Stomach (tissue), 4 donors: ENCODE results near the gene WDR70.
"Not testable (repeated sequence)": the region's sequence is repeated elsewhere in the genome, so short reads cannot be mapped to it uniquely, and the experiment has no call there.

Experiments
- EP300 ChIP-seq: sonication (generic); formaldehyde crosslinking; IDR thresholded peaks from one replicate; pipeline ENCODE4 v1.6.1; 2017; ENCODE audit warnings: antibody characterized with exemption
- POLR2A ChIP-seq, 4 donors: fragments of 450-650 bp; IDR thresholded peaks; one replicate each; pipeline ENCODE4 v1.6.1; 2016; ENCODE audit warnings: antibody characterized with exemption in 4 of 4, control low read depth in 2 of 4, mild to moderate bottlenecking in 1 of 4, moderate library complexity in 1 of 4
- POLR2AphosphoS5 ChIP-seq, 3 donors: sonication (generic); formaldehyde crosslinking; IDR thresholded peaks; one replicate each; pipeline ENCODE4 v1.6.1; 2016; ENCODE audit warnings: antibody characterized with exemption in 3 of 3
- TF ChIP-seq, protein P1 (sequence below), 7 experiments: fragments of 450-650 bp in 4 of 7; fragments of 200-600 bp in 3 of 7; sonication (generic) in 3 of 7; IDR thresholded peaks; one replicate each; pipeline ENCODE4 v1.5.1; 2016 to 2019; ENCODE audit warnings: antibody characterized with exemption in 7 of 7, control low read depth in 2 of 7, mild to moderate bottlenecking in 1 of 7

GRCh38 chr5:37796435-37796834 is 417.3 kb downstream of the WDR70 start:
- TF ChIP-seq, protein P1, sequence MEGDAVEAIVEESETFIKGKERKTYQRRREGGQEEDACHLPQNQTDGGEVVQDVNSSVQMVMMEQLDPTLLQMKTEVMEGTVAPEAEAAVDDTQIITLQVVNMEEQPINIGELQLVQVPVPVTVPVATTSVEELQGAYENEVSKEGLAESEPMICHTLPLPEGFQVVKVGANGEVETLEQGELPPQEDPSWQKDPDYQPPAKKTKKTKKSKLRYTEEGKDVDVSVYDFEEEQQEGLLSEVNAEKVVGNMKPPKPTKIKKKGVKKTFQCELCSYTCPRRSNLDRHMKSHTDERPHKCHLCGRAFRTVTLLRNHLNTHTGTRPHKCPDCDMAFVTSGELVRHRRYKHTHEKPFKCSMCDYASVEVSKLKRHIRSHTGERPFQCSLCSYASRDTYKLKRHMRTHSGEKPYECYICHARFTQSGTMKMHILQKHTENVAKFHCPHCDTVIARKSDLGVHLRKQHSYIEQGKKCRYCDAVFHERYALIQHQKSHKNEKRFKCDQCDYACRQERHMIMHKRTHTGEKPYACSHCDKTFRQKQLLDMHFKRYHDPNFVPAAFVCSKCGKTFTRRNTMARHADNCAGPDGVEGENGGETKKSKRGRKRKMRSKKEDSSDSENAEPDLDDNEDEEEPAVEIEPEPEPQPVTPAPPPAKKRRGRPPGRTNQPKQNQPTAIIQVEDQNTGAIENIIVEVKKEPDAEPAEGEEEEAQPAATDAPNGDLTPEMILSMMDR (IDR thresholded peaks at IDR 0.05) = not testable (repeated sequence)
- not testable (repeated sequence) for TF ChIP-seq POLR2AphosphoS5 (IDR thresholded peaks at IDR 0.05); POLR2A (IDR thresholded peaks at IDR 0.05); EP300
